Measurements from ENCODE around the gene ITK.

ITK gene

GRCh38 chr5:157161996-157162395 lies 18.6 kb upstream of the ITK start:
- H3K27me3 Mint-ChIP-seq = peaks cover 17% of the 10 kb centered on the region
- no peaks in the 10 kb centered on the region for H3K36me3 Mint-ChIP-seq (ENCODE audit: low read depth)
- no peaks in the 10 kb centered on the region for H3K4me1 Mint-ChIP-seq (ENCODE audit: low read depth)
- H3K9me3 Mint-ChIP-seq = no peaks in the 10 kb centered on the region
- intact Hi-C loops (cut with micrococcal nuclease) = no loop called here
- no peak overlapping the region for H3K4me3 Mint-ChIP-seq
- H3K27ac Mint-ChIP-seq = no peak overlapping the region

- H3K4me1 Mint-ChIP-seq (ENCODE audit: low read depth) = no peaks in the 10 kb centered on the region
- intact Hi-C loops (cut with micrococcal nuclease) = no loop called here
- H3K27me3 Mint-ChIP-seq = peaks cover 17% of the 10 kb centered on the region
- H3K9me3 Mint-ChIP-seq = no peaks in the 10 kb centered on the region
- H3K36me3 Mint-ChIP-seq (ENCODE audit: low read depth) = no peaks in the 10 kb centered on the region
- H3K4me3 Mint-ChIP-seq = no peak overlapping the region
- H3K27ac Mint-ChIP-seq = no peak overlapping the region
Measured at GRCh38 chr5:157162919-157163510, 17.6 kb upstream of the ITK start.

- peaks cover 18% of the 10 kb centered on the region for H3K27me3 Mint-ChIP-seq
- H3K36me3 Mint-ChIP-seq (ENCODE audit: low read depth) = no peaks in the 10 kb centered on the region
- intact Hi-C loops (cut with micrococcal nuclease) = no loop called here
- H3K27ac Mint-ChIP-seq = no peak overlapping the region
- no peaks in the 10 kb centered on the region for H3K9me3 Mint-ChIP-seq
- no peaks in the 10 kb centered on the region for H3K4me1 Mint-ChIP-seq (ENCODE audit: low read depth)
- no peak overlapping the region for H3K4me3 Mint-ChIP-seq
Measured at GRCh38 chr5:157164521-157164920, 16.1 kb upstream of the ITK start.

GRCh38 chr5:157165261-157165660 lies 15.4 kb upstream of the ITK start:
- Mint-ChIP-seq H3K36me3 (ENCODE audit: low read depth) (no peaks in the 10 kb centered on the region), H3K27ac (no peak overlapping the region), H3K27me3 (peaks cover 13% of the 10 kb centered on the region), H3K4me3 (no peak overlapping the region), H3K9me3 (peaks cover 3% of the 10 kb centered on the region), H3K4me1 (ENCODE audit: low read depth) (no peaks in the 10 kb centered on the region)
- intact Hi-C loops (cut with micrococcal nuclease) = no loop called here

- H3K27ac Mint-ChIP-seq = no peak overlapping the region
- no peak overlapping the region for H3K4me3 Mint-ChIP-seq
- H3K9me3 Mint-ChIP-seq = peaks cover 7% of the 10 kb centered on the region
- peaks cover 13% of the 10 kb centered on the region for H3K27me3 Mint-ChIP-seq
- H3K36me3 Mint-ChIP-seq (ENCODE audit: low read depth) = no peaks in the 10 kb centered on the region
- intact Hi-C loops (cut with micrococcal nuclease) = no loop called here
- no peaks in the 10 kb centered on the region for H3K4me1 Mint-ChIP-seq (ENCODE audit: low read depth)
Measured at GRCh38 chr5:157165668-157166067, 15.0 kb upstream of the ITK start.

- H3K36me3 Mint-ChIP-seq (ENCODE audit: low read depth) = no peaks in the 10 kb centered on the region
- H3K27ac Mint-ChIP-seq = no peak within 1 kb of the TSS
- H3K4me1 Mint-ChIP-seq (ENCODE audit: low read depth) = no peaks in the 10 kb centered on the region
- intact Hi-C loops (cut with micrococcal nuclease) = no loop called here
- peaks cover 14% of the 10 kb centered on the region for H3K9me3 Mint-ChIP-seq
- H3K27me3 Mint-ChIP-seq = peaks cover 16% of the 10 kb centered on the region
- no peak within 1 kb of the TSS for H3K4me3 Mint-ChIP-seq
Measured at GRCh38 chr5:157166214-157167213, 14.1 kb upstream of the ITK start, which contains the start of gene GARIN3. TSS of gene GARIN3 (minus strand) at chr5:157166264. CDS start at chr5:157166168, 96 bp downstream.

GRCh38 chr5:157167214-157167621 lies 13.4 kb upstream of the ITK start:
- Mint-ChIP-seq H3K27me3 (peaks cover 16% of the 10 kb centered on the region), H3K9me3 (peaks cover 14% of the 10 kb centered on the region), H3K36me3 (ENCODE audit: low read depth) (no peaks in the 10 kb centered on the region), H3K4me1 (ENCODE audit: low read depth) (no peaks in the 10 kb centered on the region), H3K4me3 (no peak overlapping the region), H3K27ac (no peak overlapping the region)
- intact Hi-C loops (cut with micrococcal nuclease) = no loop called here

GRCh38 chr5:157168286-157168685 lies 12.4 kb upstream of the ITK start:
- intact Hi-C loops (cut with micrococcal nuclease) = no loop called here
- no peak overlapping the region for H3K4me3 Mint-ChIP-seq
- no peaks in the 10 kb centered on the region for H3K4me1 Mint-ChIP-seq (ENCODE audit: low read depth)
- H3K9me3 Mint-ChIP-seq = peaks cover 14% of the 10 kb centered on the region
- H3K27me3 Mint-ChIP-seq = peaks cover 11% of the 10 kb centered on the region
- H3K27ac Mint-ChIP-seq = no peak overlapping the region
- no peaks in the 10 kb centered on the region for H3K36me3 Mint-ChIP-seq (ENCODE audit: low read depth)

GRCh38 chr5:157172403-157172802 lies 8.2 kb upstream of the ITK start:
- intact Hi-C loops (cut with micrococcal nuclease) = no loop called here
- no peaks in the 10 kb centered on the region for H3K4me1 Mint-ChIP-seq (ENCODE audit: low read depth)
- no peaks in the 10 kb centered on the region for H3K36me3 Mint-ChIP-seq (ENCODE audit: low read depth)
- H3K27ac Mint-ChIP-seq = no peak overlapping the region
- no peak overlapping the region for H3K4me3 Mint-ChIP-seq
- H3K9me3 Mint-ChIP-seq = peaks cover 14% of the 10 kb centered on the region
- H3K27me3 Mint-ChIP-seq = peaks cover 4% of the 10 kb centered on the region

- no peak overlapping the region for H3K4me3 Mint-ChIP-seq
- H3K4me1 Mint-ChIP-seq (ENCODE audit: low read depth) = no peaks in the 10 kb centered on the region
- no peaks in the 10 kb centered on the region for H3K36me3 Mint-ChIP-seq (ENCODE audit: low read depth)
- no peak overlapping the region for H3K27ac Mint-ChIP-seq
- peaks cover 12% of the 10 kb centered on the region for H3K9me3 Mint-ChIP-seq
- H3K27me3 Mint-ChIP-seq = peaks cover 3% of the 10 kb centered on the region
- intact Hi-C loops (cut with micrococcal nuclease) = no loop called here
Measured at GRCh38 chr5:157175071-157175612, 5.5 kb upstream of the ITK start.

- Mint-ChIP-seq H3K4me3 (no peak overlapping the region), H3K4me1 (ENCODE audit: low read depth) (no peaks in the 10 kb centered on the region), H3K36me3 (ENCODE audit: low read depth) (no peaks in the 10 kb centered on the region), H3K9me3 (no peaks in the 10 kb centered on the region), H3K27ac (no peak overlapping the region), H3K27me3 (no peaks in the 10 kb centered on the region)
- intact Hi-C loops (cut with micrococcal nuclease) = no loop called here
Measured at GRCh38 chr5:157177953-157178352, 2.7 kb upstream of the ITK start.

- H3K27ac Mint-ChIP-seq = no peak overlapping the region
- H3K4me1 Mint-ChIP-seq (ENCODE audit: low read depth) = no peaks in the 10 kb centered on the region
- intact Hi-C loops (cut with micrococcal nuclease) = no loop called here
- H3K27me3 Mint-ChIP-seq = no peaks in the 10 kb centered on the region
- no peak overlapping the region for H3K4me3 Mint-ChIP-seq
- H3K9me3 Mint-ChIP-seq = no peaks in the 10 kb centered on the region
- no peaks in the 10 kb centered on the region for H3K36me3 Mint-ChIP-seq (ENCODE audit: low read depth)
Measured at GRCh38 chr5:157178966-157179365, 1.7 kb upstream of the ITK start.

GRCh38 chr5:157182143-157182757 lies 1.6 kb downstream of the ITK start:
- H3K4me1 Mint-ChIP-seq (ENCODE audit: low read depth) = no peaks in the 10 kb centered on the region
- H3K27ac Mint-ChIP-seq = no peak overlapping the region
- H3K9me3 Mint-ChIP-seq = no peaks in the 10 kb centered on the region
- intact Hi-C loops (cut with micrococcal nuclease) = no loop called here
- H3K36me3 Mint-ChIP-seq (ENCODE audit: low read depth) = no peaks in the 10 kb centered on the region
- no peak overlapping the region for H3K4me3 Mint-ChIP-seq
- H3K27me3 Mint-ChIP-seq = no peaks in the 10 kb centered on the region

- Mint-ChIP-seq H3K36me3 (ENCODE audit: low read depth) (no peaks in the 10 kb centered on the region), H3K4me1 (ENCODE audit: low read depth) (no peaks in the 10 kb centered on the region), H3K9me3 (no peaks in the 10 kb centered on the region), H3K27ac (no peak overlapping the region), H3K27me3 (no peaks in the 10 kb centered on the region), H3K4me3 (no peak overlapping the region)
- intact Hi-C loops (cut with micrococcal nuclease) = no loop called here
Measured at GRCh38 chr5:157184117-157184670, 3.6 kb downstream of the ITK start.
